GM19397 (cell line): Measurements from ENCODE around the gene ANGPTL4.
"Not testable (repeated sequence)": the region's sequence is repeated elsewhere in the genome, so short reads cannot be mapped to it uniquely, and the experiment has no call there.

ENCODE experiments used
- ATAC-seq: cut with Tn5 transposase; IDR thresholded peaks from one replicate; pipeline ENCODE4 v1.9.1; 2021; ENCODE audit warnings: mild to moderate bottlenecking, moderate library complexity; ENCODE audit not compliant: unreplicated experiment

ANGPTL4 gene

GRCh38 chr19:8360196-8360595 is 3.8 kb upstream of the ANGPTL4 start:
- no peak for ATAC-seq

- no peak for ATAC-seq
Observed at GRCh38 chr19:8361921-8362793, 1.8 kb upstream of the ANGPTL4 start.

GRCh38 chr19:8366121-8366581 is 2.2 kb downstream of the ANGPTL4 start:
- no peak for ATAC-seq

- ATAC-seq, result no peak
Observed at GRCh38 chr19:8366961-8367326, 3.0 kb downstream of the ANGPTL4 start.

- no peak for ATAC-seq
Observed at GRCh38 chr19:8367327-8368001, 3.5 kb downstream of the ANGPTL4 start.

- ATAC-seq, result no peak
Observed at GRCh38 chr19:8370176-8371010, 6.4 kb downstream of the ANGPTL4 start.

GRCh38 chr19:8371011-8371804 is 7.3 kb downstream of the ANGPTL4 start:
- ATAC-seq, result no peak

GRCh38 chr19:8373867-8374813 is 10.2 kb downstream of the ANGPTL4 start:
- ATAC-seq, result no peak

- ATAC-seq, result not testable (repeated sequence)
Observed at GRCh38 chr19:8375766-8376165, 11.8 kb downstream of the ANGPTL4 start.

- ATAC-seq, result not testable (repeated sequence)
Observed at GRCh38 chr19:8376373-8376974, 12.5 kb downstream of the ANGPTL4 start.

- no peak for ATAC-seq
Observed at GRCh38 chr19:8377598-8377997, 13.6 kb downstream of the ANGPTL4 start.

GRCh38 chr19:8379156-8379891 is 15.4 kb downstream of the ANGPTL4 start:
- not testable (repeated sequence) for ATAC-seq

- not testable (repeated sequence) for ATAC-seq
Observed at GRCh38 chr19:8384569-8384968, 20.6 kb downstream of the ANGPTL4 start.

GRCh38 chr19:8385103-8385502 is 21.1 kb downstream of the ANGPTL4 start:
- ATAC-seq, result not testable (repeated sequence)

GRCh38 chr19:8385566-8385965 is 21.6 kb downstream of the ANGPTL4 start:
- ATAC-seq, result not testable (repeated sequence)

- ATAC-seq, result not testable (repeated sequence)
Observed at GRCh38 chr19:8386419-8386818, 22.5 kb downstream of the ANGPTL4 start.

- ATAC-seq, result no peak
Observed at GRCh38 chr19:8386990-8387389, 23.0 kb downstream of the ANGPTL4 start.
